Measurements from ENCODE around the gene LMOD3.

The LMOD3 gene

GRCh38 chr3:69080233-69080920 lies 42.0 kb downstream of the LMOD3 start, which contains the start of gene UBA3:
Gene UBA3 (minus strand): TSS chr3:69080365. CDS start chr3:69080353, 12 bp downstream.
- in situ Hi-C loops (cut with HindIII; ENCODE audit: low pct_ligation_motif_present, low pct_unique_long_range_greater_than_20kb, low sequenced_read_pairs): no loop called here
- peak; percentile 85 for DNase-seq

- in situ Hi-C loops (cut with HindIII; ENCODE audit: low pct_ligation_motif_present, low pct_unique_long_range_greater_than_20kb, low sequenced_read_pairs): no loop called here
- DNase-seq: no peak
Measured at GRCh38 chr3:69079269-69080159, 42.9 kb downstream of the LMOD3 start.

GRCh38 chr3:69072928-69073327 lies 49.5 kb downstream of the LMOD3 start:
- in situ Hi-C loops (cut with HindIII; ENCODE audit: low pct_ligation_motif_present, low pct_unique_long_range_greater_than_20kb, low sequenced_read_pairs): no loop called here
- DNase-seq: no peak

GRCh38 chr3:69066121-69066520 lies 56.3 kb downstream of the LMOD3 start:
- in situ Hi-C loops (cut with HindIII; ENCODE audit: low pct_ligation_motif_present, low pct_unique_long_range_greater_than_20kb, low sequenced_read_pairs): no loop called here
- DNase-seq: no peak

- no peak for DNase-seq
- in situ Hi-C loops (cut with HindIII; ENCODE audit: low pct_ligation_motif_present, low pct_unique_long_range_greater_than_20kb, low sequenced_read_pairs): no loop called here
Measured at GRCh38 chr3:69065318-69065964, 57.0 kb downstream of the LMOD3 start.

GRCh38 chr3:69063636-69064035 lies 58.8 kb downstream of the LMOD3 start:
- DNase-seq: no peak
- in situ Hi-C loops (cut with HindIII; ENCODE audit: low pct_ligation_motif_present, low pct_unique_long_range_greater_than_20kb, low sequenced_read_pairs): no loop called here

- in situ Hi-C loops (cut with HindIII; ENCODE audit: low pct_ligation_motif_present, low pct_unique_long_range_greater_than_20kb, low sequenced_read_pairs): no loop called here
- DNase-seq: no peak
Measured at GRCh38 chr3:69059688-69060087, 62.7 kb downstream of the LMOD3 start.

GRCh38 chr3:69058947-69059224 lies 63.5 kb downstream of the LMOD3 start:
- in situ Hi-C loops (cut with HindIII; ENCODE audit: low pct_ligation_motif_present, low pct_unique_long_range_greater_than_20kb, low sequenced_read_pairs): no loop called here
- DNase-seq: no peak

GRCh38 chr3:69058180-69058946 lies 64.0 kb downstream of the LMOD3 start:
- DNase-seq: no peak
- in situ Hi-C loops (cut with HindIII; ENCODE audit: low pct_ligation_motif_present, low pct_unique_long_range_greater_than_20kb, low sequenced_read_pairs): no loop called here
